Activated CD4-positive, alpha-beta T cell treated with anti-CD3 and anti-CD28 coated beads, Interleukin-2, amount 50 U/mL, for 24 hours (primary cell): Measurements from ENCODE around the gene JARID2.

Experiments used
- DNase-seq, 2 donors: peaks; one replicate each; pipeline ENCODE4 v3.0.0-alpha.2; 2020; ENCODE audit warnings: low read depth in 1 of 2, low spot score in 1 of 2

JARID2 gene

DNA sequence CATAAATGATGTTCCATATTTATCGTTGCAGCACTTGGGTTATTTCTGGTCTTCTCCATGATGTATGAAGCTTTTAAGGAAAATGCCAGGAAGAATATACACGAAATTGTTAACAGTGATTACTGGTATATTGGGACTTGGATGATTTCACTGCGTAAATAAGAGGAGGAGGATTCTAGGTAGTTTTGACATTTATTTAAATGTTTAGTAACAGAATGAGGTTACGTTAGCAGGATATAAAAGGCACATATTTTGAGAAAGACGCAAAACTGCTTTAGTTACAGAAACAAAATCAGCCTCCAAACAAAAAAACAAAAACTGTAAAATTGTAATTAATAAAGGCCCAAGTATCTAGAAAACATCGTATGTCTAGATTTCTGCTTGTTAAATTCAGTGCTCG, 147.7 kb downstream of the JARID2 start:
- no peak for DNase-seq

GRCh38 chr6:15395087-15395486, 149.2 kb downstream of the JARID2 start:
- DNase-seq, result no peak

DNA sequence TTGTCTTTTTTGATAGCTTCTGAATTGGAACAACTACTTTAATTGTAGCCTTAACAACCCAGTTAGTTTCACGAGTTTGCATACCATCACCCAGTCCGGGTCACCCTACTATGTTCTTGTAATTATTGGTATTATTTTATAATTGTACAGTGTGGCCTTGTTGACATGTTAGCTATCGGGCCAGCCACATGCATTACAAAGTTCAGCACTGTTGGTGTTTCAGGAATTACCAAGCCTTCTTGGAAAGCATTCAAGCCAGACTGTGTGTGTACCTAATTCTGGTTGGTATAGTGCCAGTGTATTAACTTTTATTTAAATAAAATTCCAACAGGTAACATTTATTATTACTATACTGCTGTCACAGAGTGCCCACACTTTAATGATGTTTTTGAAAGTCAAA, 150.9 kb downstream of the JARID2 start:
- DNase-seq, result no peak

DNA sequence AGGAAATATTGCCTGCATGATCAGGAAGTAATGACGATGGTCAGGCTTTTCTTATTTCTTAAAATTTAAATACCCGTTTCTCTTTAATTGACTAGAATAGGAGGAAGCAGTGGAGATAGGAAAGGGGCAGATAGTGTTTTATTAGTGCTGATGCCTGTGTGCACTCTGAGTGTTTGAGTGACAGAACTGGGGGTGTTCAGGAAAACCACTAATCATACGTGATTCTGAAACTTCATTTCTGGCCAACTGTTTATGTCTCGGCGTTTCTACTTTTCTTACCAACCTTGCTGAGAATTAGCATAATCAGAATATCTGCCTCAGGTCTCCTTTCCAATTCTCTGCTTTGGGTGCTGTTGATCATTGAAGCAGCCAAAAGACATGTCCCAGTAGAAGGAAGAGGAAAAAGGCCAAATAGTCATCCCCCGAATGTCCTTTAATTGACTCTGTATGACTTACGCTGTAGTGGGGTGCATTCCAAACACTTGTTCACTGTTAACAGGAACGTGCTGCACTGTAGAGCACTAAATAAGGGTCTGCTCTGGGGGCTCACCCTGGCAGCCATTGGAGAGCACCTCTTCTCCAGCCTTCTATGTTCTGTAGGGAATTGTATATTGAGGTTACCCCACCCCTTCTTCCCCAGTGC, 152.9 kb downstream of the JARID2 start:
- no peak for DNase-seq

DNA sequence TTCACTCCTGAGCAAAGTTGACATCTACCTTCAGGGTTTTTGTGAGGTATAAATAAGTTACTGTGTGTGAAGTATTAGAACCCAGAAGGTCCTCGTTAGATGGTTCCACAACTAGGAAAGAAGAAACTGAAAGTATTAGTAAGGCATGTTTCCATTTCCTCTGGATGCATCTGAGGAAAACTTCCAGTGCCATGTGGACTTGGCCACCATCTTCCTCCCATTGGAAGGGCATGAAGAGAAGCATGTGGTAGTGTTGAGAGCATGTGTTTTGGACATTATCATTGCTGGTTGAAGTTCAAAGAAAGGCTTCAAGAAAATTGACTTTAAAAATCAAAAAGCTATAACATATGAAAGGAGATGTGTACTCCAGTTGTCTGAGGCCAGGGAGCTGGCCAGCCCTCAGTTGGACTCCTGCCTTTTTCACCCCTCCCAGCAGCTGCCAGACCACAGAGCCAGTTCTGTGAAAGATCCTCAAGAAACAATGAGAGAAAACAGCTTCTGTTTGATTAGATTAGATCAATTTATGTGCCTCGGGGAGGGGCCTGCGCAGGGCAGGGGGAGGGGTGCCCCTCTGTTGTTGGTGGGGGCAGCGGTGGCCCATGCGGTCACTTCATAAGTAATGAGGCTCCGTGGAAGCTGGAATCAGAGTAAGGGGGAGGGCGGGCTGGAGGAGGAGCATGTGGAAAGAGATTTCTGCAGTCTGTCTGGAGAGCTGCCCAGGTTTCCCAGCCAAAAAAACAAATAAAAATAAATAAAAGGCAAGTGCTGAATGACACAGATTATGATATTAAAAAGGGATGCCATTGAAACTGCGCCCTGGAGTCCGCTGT, 154.0 kb downstream of the JARID2 start:
- no peak for DNase-seq

GRCh38 chr6:15400572-15401004, 154.7 kb downstream of the JARID2 start:
- no peak for DNase-seq

DNA sequence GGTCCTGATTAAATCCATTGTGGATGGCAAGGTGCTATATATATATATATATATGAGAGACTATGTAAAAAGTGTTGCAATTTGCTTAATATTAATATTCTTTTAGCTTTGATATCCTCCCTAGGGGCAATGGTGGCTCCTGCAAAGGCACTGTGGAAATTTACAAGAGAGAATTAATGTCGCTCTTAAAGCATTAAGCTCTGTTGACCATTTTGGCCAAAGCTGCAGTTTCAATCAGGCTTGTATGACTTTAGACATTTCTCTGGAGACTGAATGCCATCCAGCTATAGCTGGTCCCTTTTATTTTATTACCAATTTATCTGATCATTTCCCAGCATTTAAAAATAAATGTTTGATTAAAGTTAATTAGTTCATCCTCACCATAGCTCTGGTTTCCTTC, 155.3 kb downstream of the JARID2 start:
- DNase-seq, result no peak

- no peak for DNase-seq
Observed at GRCh38 chr6:15401769-15402250, 155.9 kb downstream of the JARID2 start.

DNA sequence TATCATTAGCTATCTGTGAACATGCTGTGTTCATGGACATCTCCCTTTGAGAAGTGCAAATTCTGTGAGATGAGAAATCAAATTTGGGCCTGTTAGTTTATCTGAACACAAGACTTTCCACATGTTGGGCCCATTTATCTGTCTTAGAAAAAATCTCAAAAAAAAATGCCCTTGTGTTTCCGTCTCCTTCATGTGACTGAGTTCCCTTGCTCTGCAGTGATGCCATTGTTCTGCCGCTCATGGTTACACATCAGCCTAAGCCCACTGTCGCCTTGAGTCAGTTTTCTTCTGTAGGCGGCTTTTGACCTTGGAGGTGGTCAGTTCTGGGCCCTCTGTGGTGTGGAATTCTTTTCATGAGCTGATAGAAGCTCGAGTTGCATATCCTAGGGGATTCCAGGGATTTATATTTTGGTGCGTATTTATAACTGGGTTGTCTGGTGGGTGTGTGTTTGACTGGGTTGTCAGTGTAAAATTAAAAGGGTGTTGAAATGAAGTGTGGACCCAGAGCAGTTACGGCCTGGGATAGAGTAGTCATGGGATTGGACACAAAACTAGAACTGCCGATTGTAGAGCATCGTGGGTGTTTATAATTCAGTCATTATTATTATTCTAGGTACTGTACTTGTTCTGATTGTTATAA, 156.7 kb downstream of the JARID2 start:
- DNase-seq, result no peak

GRCh38 chr6:15403094-15403755, 157.4 kb downstream of the JARID2 start:
- no peak for DNase-seq

- DNase-seq, result no peak
Observed at GRCh38 chr6:15404685-15404980, 158.8 kb downstream of the JARID2 start.

DNA sequence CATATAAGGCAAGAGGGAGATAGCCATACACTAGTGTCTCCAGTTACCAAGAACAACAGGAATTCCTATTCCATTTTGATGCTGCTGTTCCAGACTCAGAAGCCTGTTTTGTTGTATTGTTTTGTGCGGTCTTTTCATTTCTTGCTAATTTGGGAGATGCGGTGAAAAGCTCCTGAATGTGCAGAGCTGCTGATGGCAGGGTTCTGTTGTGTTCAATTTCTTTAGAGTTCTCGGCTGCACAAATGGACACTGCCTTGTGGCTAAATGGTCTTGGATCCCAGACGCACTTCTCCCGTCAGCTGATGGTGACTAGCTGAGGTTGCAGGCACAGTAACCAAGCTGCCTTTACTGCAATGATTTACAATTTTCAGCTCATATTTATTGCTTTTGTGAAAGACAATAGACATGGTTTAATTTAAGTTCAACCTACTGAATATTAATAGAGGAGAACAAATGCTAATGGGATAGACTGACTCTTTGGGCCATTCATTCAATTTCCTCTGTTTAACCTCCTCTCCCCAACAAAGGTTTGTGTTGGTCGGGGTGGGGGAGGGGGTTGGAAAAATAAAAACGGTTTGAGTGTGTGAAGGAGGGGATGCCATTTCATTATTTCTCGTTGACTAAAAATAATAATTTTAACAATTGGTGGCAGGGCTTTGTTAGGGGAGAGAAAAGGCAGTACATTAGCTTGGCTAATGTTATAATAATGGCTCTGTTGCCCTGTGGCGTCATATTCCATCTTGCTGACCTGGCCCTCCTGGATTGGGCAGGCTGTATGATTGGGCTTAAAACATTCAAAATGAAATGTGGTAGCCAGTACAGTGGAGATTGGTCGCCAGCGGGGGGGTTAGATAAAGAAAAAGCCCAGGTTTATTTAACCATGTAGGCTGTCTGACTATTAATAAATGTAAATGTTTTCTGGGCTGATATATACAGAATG, 159.5 kb downstream of the JARID2 start:
- DNase-seq, result no peak

DNA sequence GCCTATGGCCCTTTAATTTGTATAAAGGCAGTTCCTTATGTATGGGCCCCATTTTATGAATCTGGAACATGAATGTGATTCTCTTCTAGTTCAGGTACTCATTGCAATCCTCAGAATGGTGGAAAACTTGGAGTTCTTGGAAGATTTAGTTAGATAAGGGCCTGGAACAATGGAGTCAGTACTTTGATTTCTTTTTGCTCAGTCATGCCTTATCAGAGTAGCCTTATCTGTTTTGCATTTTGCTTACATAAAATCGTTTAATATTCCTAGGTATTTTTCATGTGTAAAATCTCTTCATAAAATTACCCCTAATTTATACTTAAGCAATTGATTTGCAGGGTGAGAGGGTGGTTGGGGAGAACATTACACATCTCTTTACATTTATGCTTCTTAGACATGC, 160.6 kb downstream of the JARID2 start:
- no peak for DNase-seq

GRCh38 chr6:15408008-15408407, 162.1 kb downstream of the JARID2 start:
- no peak for DNase-seq

GRCh38 chr6:15408758-15409157, 162.9 kb downstream of the JARID2 start:
- DNase-seq, result no peak

- no peak for DNase-seq
Observed at GRCh38 chr6:15409301-15410125, 163.6 kb downstream of the JARID2 start.

- DNase-seq, result no peak
Observed at GRCh38 chr6:15410126-15410391, 164.2 kb downstream of the JARID2 start.

- DNase-seq, result no peak
Observed at GRCh38 chr6:15410752-15411151, 164.9 kb downstream of the JARID2 start.

DNA sequence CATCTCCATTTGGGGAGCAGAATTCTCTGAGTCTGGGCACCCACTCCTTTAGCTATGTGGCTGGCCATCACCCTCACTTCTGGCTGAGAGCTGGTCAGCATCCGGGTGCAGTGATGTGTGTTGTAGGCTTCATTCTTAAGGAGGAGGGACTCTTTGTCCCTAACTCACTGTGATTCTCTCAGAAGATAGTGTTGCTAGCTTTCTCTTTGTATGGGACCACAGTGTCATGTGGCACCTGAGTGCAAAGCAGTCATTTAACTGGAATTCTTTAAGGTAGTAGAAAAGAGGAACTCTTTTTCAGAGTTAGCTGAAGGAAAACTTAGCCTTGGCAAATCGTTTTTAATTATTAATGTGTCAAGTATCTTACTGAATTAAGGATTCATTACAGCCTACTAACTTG, 165.9 kb downstream of the JARID2 start:
- no peak for DNase-seq

- DNase-seq, result no peak
Observed at GRCh38 chr6:15412767-15413166, 166.9 kb downstream of the JARID2 start.
